ENCODE measurements around the gene MGAT4D.
"Not testable (repeated sequence)": the region's sequence is repeated elsewhere in the genome, so short reads cannot be mapped to it uniquely, and the experiment has no call there.

Gene MGAT4D

DNA sequence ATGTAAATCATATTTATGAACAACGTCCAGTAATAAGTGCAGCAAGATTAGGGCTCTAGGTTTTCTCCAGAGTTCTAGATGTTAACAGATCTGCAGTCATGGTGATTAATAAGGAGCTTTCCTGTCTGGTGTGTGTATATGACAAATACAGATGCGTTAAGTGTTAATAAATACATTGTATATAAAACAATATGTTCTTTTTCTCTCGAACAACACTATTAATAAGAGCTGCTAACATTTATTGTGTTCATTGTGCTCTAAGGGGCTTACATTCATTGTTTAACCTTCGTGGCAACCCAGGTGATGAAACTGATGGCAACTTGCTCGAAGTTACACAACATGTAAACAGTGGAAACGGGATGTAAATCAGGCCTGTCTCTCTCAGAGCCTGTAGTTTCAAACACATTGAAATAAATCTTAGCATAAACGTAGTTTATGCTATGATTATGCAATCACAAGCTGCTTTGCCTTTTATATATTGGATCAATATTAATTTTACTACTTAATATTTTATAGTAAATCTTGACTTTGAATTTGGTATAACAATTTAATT, 70.1 kb downstream of the MGAT4D start:
- DNase-seq = no peak

DNA sequence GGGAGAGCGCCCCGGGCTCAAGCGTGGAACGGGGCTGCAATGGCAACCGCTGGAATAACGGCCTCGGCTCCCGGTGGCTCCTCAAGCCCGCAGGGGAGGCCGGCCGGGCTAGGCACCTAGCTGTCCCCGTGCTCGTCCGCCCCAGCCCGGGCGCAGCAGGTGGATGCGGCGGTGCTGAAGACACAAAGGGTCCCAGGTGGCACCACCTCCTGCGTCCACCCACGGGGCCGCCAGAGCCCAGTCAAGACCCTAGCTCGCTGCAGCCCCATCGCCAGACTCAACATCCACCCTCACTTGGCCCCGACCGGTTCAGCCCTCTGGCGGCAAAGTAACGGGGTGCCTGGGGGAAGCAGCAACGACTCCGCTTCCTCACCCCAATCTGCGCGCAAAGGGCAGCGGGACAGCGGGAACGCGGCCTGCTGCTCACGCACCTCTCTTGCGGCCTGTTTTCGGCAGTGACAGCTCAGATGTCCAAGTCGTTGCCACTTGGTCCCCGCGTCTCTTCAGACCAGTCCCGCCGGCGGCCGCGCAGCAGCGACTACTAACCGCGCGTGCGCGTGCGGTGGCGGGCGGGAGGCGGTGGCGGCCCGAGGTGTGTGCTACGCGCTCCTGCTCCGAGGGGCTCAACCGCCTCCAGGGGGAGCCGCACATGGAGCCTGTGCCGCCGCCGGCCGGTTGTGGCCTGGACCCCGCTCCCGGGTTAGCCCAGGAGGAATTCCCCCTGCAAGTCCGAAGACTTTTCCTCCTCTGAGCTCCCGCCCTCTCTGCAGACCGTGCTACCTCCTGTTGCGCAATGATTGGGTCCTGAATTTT, 70.8 kb downstream of the MGAT4D start, which contains the start of gene CLGN:
Gene CLGN (minus strand): TSS at position 543 of the 813 bp plus-strand sequence. CDS start 14,570 bp downstream, outside the sequence.
- DNase-seq = peak; percentile 93

DNA sequence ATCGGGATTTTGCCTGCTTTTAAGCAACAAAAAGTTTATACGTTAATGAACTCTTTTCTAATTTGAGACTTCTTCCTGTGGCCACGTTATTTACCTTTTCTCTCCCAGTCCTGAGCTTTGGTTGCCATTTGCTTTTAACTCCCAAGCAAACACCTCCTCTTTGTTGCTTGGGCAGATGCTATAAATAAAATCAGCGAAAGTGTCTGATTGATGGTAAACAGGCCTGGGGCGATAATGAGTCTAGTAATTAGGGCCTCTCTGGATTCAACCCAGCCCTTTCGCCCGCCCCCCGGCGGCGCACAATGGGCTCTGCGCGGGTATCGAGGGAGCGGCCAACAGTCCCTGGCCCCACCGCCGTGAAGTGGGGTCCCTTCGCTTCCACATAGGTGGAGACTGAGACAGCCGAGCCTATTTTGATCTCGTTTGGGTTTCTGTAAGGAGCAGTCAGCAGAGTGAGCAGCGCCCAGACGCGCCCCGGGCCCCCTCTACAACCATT, 71.4 kb downstream of the MGAT4D start:
- DNase-seq = peak; percentile 73

DNA sequence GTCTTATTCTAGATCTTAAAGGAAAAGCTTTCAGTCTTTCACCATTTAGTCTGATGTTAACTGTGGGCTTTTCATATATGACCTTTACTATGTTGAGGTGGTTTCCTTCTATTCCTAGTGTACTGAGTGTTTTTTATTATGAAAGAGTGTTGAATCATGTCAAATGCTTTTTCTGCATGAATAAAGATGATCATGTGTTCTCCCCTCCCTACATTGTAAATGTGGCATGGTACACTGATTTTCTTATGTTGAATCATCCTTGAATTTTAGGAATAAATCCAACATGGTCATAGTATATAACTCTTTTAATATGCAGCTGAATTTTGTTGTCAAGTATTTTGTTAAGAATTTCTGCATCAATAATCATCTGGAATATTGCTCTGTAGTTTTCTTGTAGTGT, 75.0 kb downstream of the MGAT4D start:
- DNase-seq = no peak

DNA sequence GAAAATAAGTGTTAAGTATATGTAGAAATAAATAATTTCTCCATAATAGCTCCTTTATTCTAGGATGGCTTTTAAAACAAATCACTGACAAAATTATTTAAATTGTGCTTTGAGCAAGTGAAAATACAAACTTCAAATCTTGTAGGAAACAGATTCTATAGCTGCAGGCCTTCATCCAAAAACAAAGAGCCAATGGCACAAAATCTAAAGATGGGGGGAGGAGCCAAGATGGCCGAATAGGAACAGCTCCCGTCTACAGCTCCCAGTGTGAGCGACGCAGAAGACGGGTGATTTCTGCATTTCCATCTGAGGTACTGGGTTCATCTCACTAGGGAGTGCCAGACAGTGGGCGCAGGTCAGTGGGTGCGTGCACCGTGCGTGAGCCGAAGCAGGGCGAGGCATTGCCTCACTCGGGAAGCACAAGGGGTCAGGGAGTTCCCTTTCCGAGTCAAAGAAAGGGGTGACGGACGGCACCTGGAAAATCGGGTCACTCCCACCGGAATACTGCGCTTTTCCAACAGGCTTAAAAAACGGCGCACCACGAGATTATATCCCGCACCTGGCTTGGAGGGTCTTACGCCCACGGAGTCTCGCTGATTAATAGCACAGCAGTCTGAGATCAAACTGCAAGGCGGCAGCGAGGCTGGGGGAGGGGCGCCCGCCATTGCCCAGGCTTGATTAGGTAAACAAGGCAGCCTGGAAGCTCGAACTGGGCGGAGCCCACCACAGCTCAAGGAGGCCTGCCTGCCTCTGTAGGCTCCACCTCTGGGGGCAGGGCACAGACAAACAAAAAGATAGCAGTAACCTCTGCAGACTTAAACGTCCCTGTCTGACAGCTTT, 84.7 kb downstream of the MGAT4D start:
- DNase-seq = not testable (repeated sequence)

DNA sequence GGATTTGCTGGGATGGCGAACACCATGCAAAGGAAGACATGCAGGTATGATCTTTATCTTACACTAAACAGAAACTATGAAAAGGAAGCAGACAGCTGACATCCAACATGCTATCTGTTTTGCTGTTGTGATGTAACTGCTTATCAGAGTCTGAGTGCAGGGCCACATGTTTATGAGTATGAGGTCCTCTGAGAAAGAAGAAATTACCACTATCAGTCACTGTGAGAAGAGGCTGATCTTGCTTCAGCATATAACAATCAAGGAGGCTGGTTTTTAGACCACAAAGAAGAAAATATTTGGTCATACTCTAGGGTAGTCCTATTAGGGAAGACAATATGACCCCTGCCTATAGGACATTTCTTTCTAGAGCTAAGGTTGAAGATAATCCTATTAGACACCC, 89.1 kb downstream of the MGAT4D start:
- peak; percentile 19 for DNase-seq

GRCh38 chr4:140406292-140406691, 91.8 kb downstream of the MGAT4D start:
- no peak for DNase-seq

DNA sequence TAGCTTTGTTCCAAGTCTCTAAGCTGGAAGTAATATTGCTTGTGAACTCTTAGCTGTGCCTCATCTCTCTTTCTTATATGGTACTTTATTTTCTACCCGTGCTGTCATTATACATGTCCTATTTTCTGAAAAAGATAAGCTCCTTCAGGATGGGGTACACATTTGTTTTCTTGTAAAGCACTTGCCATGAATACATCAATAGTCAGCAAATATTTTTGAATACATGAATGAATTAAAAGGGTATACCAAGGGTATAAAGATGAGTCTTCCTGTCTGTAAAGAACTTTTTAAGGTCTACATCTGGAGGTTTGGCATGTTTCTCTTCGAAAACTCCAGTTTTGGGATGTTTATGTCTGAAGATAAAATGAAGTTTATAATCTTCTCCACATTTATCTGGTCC, 98.0 kb downstream of the MGAT4D start:
- DNase-seq = no peak

DNA sequence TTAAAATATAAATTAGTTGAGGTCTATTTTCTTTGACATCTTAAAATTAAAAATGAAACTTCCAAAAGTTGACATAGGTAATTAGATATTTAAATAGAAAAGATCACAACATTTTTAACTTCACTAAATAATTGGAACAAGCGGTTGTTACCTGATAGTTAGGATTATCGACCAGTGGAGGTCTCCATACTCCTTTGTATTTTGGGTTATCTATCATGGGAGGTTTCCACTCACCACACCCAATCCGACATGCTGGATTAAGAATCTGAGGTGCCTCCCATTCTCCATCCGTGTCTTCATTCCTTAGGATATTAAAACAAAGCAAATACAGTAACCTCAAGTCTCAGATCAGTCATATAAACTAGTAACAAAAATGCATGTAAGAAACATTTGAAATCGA, 102.4 kb downstream of the MGAT4D start:
- peak; percentile 27 for DNase-seq

All from NCI-H82 (cell line).